ENCODE data around the gene PKNOX2.

DNA sequence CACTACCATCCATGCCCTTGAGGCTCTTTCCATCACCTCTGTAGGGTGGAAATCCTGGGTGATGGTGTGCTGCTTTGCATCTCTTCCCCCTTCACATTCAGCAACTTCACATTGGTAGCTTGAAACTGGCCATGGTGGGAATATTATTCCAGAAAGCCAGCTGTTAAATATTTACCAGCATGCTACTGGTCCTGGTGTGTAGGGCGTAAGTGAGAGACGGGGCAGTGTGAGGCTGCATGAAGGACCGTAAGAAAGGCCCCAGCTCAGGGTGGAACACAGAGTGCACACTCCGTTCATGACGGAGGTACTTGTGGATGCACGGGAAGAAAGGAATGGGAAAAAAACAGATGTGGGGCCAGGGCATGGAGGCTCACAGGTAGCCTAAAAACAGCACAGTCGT is 121.3 kb downstream of the PKNOX2 start:
- TF ChIP-seq CTCF (IDR thresholded peaks at IDR 0.05), result no peak
- no peak for TF ChIP-seq POLR2A (IDR thresholded peaks at IDR 0.05)
